Mesothelial cell of epicardium (in vitro differentiated cells): ENCODE data around the gene SLX4IP. TPM values are rescaled to one million over a fixed set of nuclear protein-coding genes. Genes with fewer than 3 reads are reported as not detected.

Experiments used
- DNase-seq, 2 experiments: peaks; one replicate each; pipeline ENCODE4 v3.0.0; 2021; ENCODE audit warnings: low spot score in 2 of 2; ENCODE audit not compliant: unreplicated experiment in 2 of 2
- H3K27ac Mint-ChIP-seq: 2 replicates; pipeline ENCODE4 v1.8.0; 2021; ENCODE audit warnings: mixed read lengths
- H3K27me3 Mint-ChIP-seq: 2 replicates; pipeline ENCODE4 v1.8.0; 2021; ENCODE audit warnings: low read depth, mixed read lengths
- H3K36me3 Mint-ChIP-seq: 2 replicates; pipeline ENCODE4 v1.8.0; 2021; ENCODE audit warnings: mixed read lengths
- H3K4me1 Mint-ChIP-seq: 2 replicates; pipeline ENCODE4 v1.8.0; 2021; ENCODE audit warnings: mixed read lengths
- H3K4me3 Mint-ChIP-seq: 2 replicates; pipeline ENCODE4 v1.8.0; 2021; ENCODE audit warnings: mild to moderate bottlenecking, moderate library complexity, mixed read lengths
- H3K9me3 Mint-ChIP-seq: 2 replicates; pipeline ENCODE4 v1.8.0; 2021; ENCODE audit warnings: mixed read lengths
- CTCF ChIP-seq: fragments of 200-600 bp; sonication (generic); IDR thresholded peaks from one replicate; pipeline ENCODE4 v1.5.0; 2021; ENCODE audit warnings: antibody characterized with exemption; ENCODE audit not compliant: unreplicated experiment
- total RNA-seq: library from RNA; stranded (reverse); gene quantifications from 3 replicates; pipeline ENCODE4 v1.2.1, GENCODE V29; 2021

Gene SLX4IP
- total RNA-seq, 1 donor from 2014 or later: 10.4 TPM

GRCh38 chr20:10469599-10469998 is 34.5 kb downstream of the SLX4IP start:
- DNase-seq: no peak
- Mint-ChIP-seq H3K36me3 (peaks cover 2% of the 10 kb centered on the region), H3K4me3 (no peak overlapping the region), H3K9me3 (no peaks in the 10 kb centered on the region), H3K27ac (peak overlapping the region; percentile 14), H3K4me1 (peaks cover 46% of the 10 kb centered on the region), H3K27me3 (no peaks in the 10 kb centered on the region)
- peak; percentile 47 for TF ChIP-seq CTCF

- H3K4me1 Mint-ChIP-seq: peaks cover 46% of the 10 kb centered on the region
- H3K27ac Mint-ChIP-seq: peak overlapping the region; percentile 14
- no peaks in the 10 kb centered on the region for H3K36me3 Mint-ChIP-seq
- H3K4me3 Mint-ChIP-seq: no peak overlapping the region
- no peaks in the 10 kb centered on the region for H3K27me3 Mint-ChIP-seq
- H3K9me3 Mint-ChIP-seq: no peaks in the 10 kb centered on the region
- TF ChIP-seq CTCF: no peak
- DNase-seq: no peak
Observed at GRCh38 chr20:10470276-10470675, 35.2 kb downstream of the SLX4IP start.

- H3K9me3 Mint-ChIP-seq: no peaks in the 10 kb centered on the region
- no peak for TF ChIP-seq CTCF
- H3K27ac Mint-ChIP-seq: peak overlapping the region; percentile 56
- H3K27me3 Mint-ChIP-seq: no peaks in the 10 kb centered on the region
- DNase-seq: no peak
- no peaks in the 10 kb centered on the region for H3K36me3 Mint-ChIP-seq
- peaks cover 23% of the 10 kb centered on the region for H3K4me1 Mint-ChIP-seq
- no peak overlapping the region for H3K4me3 Mint-ChIP-seq
Observed at GRCh38 chr20:10472871-10473270, 37.8 kb downstream of the SLX4IP start.

- Mint-ChIP-seq H3K27me3 (no peaks in the 10 kb centered on the region), H3K27ac (no peak overlapping the region), H3K9me3 (no peaks in the 10 kb centered on the region), H3K36me3 (no peaks in the 10 kb centered on the region), H3K4me1 (peaks cover 13% of the 10 kb centered on the region), H3K4me3 (no peak overlapping the region)
- no peak for DNase-seq
- TF ChIP-seq CTCF: no peak
Observed at GRCh38 chr20:10474606-10475184, 39.6 kb downstream of the SLX4IP start.

GRCh38 chr20:10475225-10475624 is 40.1 kb downstream of the SLX4IP start:
- Mint-ChIP-seq H3K27me3 (no peaks in the 10 kb centered on the region), H3K4me3 (no peak overlapping the region), H3K9me3 (no peaks in the 10 kb centered on the region), H3K4me1 (peaks cover 7% of the 10 kb centered on the region), H3K36me3 (no peaks in the 10 kb centered on the region), H3K27ac (no peak overlapping the region)
- DNase-seq: no peak
- TF ChIP-seq CTCF: no peak

- no peak for TF ChIP-seq CTCF
- DNase-seq: no peak
- no peaks in the 10 kb centered on the region for H3K36me3 Mint-ChIP-seq
- H3K4me1 Mint-ChIP-seq: peaks cover 7% of the 10 kb centered on the region
- no peaks in the 10 kb centered on the region for H3K27me3 Mint-ChIP-seq
- no peak overlapping the region for H3K27ac Mint-ChIP-seq
- no peaks in the 10 kb centered on the region for H3K9me3 Mint-ChIP-seq
- H3K4me3 Mint-ChIP-seq: no peak overlapping the region
Observed at GRCh38 chr20:10476319-10476724, 41.2 kb downstream of the SLX4IP start.
